T47D (cell line): Measurements from ENCODE around the gene MRNIP.

Source experiments
- DNase-seq, 2 experiments: peaks; one replicate each; pipeline versions ENCODE4 v3.0.0 to v3.0.0-alpha.2; 2011 to 2012; ENCODE audit warnings: low read depth in 1 of 2, low spot score in 1 of 2
- JUND ChIP-seq: IDR thresholded peaks from 2 replicates; pipeline ENCODE4 v1.6.1; 2012; ENCODE audit warnings: low read depth
- in situ Hi-C: cut with HindIII; loops from 2 replicates; pipeline ENCODE4 v1.10.0; 2016; ENCODE audit warnings: low sequenced_read_pairs, low pct_unique_long_range_greater_than_20kb

The MRNIP gene

DNA sequence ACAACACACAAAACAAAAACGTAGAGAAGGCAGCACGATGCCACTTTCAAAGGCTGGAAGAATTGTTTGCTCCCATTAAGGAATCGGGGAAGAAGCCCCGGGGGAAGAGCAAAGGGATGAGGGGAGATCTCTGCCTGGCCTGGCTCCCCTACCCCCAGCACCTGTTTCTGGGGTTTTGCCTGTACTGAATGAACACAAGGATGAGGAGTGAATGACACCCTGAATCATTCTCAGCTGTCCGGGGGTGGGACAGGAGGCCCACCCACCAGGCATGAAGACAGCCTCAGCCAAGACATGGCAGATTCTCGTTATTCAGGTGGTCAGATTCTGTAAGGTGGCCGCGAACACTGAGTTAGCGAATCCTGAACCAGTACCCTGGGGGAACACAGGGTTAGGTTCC is 41.6 kb upstream of the MRNIP start:
- DNase-seq, result no peak
- in situ Hi-C loops, result no loop called here
- TF ChIP-seq JUND, result no peak

DNA sequence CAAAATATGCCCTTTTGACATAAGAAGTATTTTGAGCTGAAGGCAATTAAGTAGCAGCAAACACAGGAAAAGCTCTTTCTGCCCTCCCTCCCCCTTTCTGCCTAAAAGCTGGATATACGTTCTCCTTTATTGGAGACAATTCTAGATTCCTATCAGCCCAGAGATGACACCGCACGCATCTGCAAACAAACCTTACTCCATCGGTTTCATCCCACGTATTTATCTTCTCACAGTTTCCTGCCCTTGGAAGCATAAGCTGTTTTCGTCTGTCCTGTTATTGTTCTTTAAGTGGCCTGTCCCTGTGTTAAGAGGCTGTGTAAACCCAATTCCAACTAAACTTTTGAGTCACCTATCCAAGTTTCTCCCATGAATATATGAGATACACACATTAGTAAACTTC is 37.2 kb upstream of the MRNIP start:
- TF ChIP-seq JUND, result no peak
- in situ Hi-C loops, result no loop called here
- DNase-seq, result no peak

DNA sequence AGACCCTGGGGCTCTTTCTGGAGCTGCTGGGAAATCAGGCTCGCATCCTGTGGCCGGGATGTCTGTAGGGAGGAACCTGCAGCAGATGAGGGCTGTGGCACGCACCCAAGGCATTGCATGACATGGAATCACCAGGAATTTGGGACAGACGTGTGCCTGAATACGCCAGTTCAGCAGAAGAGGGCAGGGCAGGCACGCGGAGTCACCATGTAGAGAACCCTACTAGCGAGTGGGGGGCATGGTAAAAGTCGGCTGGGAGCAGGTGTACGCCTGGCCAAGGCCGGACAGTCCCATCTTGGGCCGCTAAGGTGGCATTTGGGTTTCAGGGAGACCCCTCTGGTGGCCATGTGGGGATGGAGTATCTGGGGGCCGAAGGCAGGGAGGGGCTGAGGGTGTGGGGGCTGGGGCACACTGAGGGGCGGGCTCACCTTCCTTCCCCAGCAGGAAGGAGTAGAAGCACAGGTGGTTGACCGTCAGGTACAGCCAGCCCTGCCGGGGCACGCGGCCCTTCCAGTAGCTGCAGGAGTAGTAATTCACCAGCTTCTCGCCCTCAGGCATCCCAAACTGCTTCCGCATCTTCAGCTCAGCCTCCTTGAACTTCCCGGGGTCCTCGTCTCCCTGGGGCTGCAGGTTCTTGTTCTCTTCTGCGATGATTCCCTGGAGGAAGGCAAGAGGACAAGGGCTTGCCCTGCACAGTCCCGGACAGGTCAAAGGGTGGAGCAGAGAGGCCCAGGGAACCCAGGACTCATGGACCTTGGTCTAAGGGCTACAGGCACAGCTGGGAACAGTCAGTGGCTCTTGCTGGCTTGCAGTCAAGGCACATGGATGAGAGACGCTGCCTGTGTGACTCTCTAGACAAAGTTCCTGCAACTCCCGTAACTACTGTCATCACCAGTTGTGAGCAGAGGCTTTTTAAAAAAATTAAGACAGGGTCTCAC is 35.6 kb upstream of the MRNIP start:
- no peak for DNase-seq
- no peak for TF ChIP-seq JUND
- in situ Hi-C loops, result no loop called here

DNA sequence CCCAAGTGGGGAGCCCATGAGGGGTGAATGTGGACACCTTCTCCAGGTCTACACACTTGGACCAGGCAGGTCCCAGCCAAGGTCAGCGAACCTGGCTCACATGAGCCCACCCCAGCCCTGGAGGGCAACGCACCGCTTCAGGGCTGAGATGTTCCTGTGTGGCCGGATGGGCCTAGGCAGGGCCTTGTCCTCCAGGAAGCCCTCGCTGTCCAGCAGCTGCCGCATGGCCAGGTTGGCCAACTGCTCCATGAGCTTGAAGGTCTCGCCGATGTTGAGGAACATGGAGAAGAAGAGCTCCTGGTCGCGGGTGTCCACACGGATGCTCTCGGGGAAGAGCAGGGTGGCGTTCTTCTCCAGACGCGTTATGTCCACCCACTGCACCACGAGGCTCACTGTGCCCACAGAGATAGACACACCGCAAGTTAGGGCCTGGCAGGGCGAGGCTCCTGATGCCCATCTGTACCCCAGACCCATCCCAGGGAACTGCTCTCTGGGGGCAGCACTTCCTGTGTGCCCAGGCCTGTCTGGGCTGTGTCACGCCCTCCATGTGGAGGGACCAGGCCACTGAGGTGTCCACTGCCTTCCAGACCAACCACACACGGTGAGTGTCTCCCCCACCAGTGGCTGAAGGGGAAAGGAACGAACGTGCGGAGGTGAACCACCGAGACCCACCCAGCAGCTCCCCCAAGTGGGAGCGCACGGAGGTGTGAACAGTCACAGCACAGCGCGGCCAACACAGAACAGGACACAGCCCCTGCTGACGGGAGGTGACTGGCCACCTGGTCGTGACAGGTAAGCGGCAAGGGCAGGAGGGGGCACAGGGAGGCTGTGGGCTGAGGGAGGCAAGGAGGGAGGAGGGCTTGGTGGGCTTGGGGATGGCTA is 34.7 kb upstream of the MRNIP start:
- no peak for TF ChIP-seq JUND
- DNase-seq, result no peak
- in situ Hi-C loops, result no loop called here

DNA sequence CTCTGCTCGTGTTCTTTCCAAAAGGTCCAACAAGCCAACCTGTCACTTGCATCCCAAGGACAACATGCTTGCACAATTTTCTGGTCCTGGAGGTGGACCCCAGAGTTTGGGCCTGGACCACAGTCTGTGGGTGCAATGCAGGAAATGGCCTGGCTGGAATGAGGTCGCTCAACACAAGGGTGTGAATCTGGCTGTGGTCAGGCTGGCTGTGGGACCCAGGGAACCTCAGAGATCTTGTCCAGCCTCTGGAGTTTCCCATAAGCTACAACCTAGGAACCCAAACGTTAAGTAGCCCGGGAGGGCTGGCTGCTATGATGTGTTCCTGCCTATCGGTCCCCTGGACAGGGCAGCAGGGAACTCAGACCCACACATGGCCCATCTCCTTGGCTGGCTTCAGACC is 33.6 kb upstream of the MRNIP start:
- no peak for TF ChIP-seq JUND
- in situ Hi-C loops, result no loop called here
- no peak for DNase-seq

DNA sequence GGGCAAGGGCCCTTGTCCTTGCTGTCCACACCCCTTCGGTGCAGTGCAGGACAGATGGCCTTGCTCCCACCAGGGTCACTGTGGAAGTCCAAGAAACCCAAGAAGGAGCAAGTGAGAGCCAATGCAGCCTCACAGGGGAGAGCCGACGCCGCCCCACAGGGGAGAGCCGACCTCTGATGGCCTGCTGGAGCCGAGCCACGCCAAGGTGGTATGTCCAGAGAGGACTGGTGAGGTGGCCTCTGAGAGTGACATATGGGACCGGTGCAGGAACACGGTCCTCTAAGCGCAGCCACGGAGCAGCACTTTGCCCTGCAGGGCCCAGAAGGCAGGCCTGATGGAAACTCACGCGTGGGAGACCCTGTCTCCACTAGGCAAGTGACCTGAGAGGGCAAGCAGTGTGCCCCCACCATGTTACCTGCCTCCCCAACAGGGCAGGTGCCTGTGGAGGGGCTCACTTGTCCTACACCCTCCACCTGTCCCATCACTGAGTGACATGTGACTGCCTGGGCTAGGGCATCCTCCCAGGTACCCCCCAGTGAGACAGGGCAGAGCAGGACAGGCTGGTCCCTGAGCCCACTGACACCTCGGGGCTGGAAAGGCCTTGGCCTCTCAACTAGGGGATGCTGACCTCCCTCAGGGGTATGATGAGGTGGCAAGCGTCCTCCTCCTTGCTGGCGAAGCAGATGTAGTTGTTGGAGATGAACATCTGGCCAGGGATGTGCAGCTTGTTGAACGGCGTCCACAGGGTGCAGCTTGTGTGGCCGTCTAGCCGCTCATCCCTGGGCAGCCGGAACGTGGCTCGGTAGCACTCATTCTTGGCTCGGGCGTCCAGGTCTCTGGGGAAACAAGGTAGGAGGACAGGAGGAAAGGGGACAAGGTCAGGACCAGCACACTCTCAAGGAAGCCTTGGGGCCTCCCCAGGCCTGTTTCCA is 32.4 kb upstream of the MRNIP start:
- DNase-seq, result no peak
- TF ChIP-seq JUND, result no peak
- in situ Hi-C loops, result no loop called here

DNA sequence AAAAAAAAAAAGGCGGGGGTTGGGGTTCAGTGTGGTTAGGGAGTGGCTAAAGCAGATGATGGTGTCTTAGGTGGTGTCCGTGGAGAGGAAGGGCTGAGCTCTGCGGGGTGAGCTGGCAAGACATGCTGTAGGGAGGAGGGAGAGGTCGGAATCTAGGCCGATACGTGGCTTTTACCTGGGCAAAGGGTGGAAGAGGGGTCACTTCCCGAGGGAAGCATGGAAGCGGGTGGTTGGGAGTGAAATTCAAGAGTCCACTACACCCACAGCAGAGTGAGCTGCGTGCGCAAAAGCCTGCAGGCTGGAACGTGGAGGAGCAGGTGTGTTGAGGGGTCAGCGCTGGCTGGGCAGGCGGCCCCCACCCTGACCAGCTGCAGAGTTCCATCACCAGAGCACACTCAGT is 31.3 kb upstream of the MRNIP start:
- in situ Hi-C loops, result no loop called here
- TF ChIP-seq JUND, result no peak
- DNase-seq, result no peak

DNA sequence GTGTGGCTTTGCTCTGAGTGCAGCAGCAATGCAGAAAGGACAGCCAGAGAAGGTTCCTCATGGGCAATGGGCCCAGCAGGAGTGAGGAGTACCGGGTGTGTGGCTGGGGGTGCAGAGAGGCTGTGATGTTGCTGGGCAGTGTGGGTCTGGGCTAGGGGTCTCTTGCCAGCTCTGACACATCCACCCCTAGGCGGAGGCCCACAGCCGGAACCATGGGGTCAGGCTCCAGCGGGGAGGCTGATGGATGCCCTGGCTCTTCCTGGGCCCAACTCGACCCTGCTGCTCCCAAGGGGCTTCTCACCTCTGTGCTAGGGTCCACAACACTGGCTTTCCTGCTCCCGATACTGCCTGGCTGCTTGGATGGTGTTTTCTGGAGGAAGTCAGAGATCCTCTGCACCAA is 29.2 kb upstream of the MRNIP start:
- no peak for DNase-seq
- in situ Hi-C loops, result no loop called here
- TF ChIP-seq JUND, result no peak

DNA sequence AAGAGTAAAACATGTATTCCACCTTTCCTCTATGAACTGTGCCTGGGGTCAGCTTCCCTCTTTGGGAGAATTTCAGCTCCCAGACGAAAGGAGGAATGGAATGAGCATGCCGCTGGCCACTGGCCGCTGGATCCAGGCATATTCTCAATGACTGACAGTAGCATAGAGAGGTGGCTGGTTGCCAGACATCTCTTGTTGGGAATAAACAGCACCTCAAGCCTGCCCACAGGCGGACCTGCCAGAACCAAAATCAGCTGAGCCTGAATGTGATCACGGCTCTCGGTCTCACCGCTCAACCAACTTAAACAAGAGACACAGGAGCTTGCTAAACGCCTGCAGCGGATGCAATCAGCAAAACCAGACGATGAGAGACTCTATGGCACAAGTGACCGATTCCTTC is 28.5 kb upstream of the MRNIP start:
- in situ Hi-C loops, result no loop called here
- no peak for TF ChIP-seq JUND
- DNase-seq, result no peak

DNA sequence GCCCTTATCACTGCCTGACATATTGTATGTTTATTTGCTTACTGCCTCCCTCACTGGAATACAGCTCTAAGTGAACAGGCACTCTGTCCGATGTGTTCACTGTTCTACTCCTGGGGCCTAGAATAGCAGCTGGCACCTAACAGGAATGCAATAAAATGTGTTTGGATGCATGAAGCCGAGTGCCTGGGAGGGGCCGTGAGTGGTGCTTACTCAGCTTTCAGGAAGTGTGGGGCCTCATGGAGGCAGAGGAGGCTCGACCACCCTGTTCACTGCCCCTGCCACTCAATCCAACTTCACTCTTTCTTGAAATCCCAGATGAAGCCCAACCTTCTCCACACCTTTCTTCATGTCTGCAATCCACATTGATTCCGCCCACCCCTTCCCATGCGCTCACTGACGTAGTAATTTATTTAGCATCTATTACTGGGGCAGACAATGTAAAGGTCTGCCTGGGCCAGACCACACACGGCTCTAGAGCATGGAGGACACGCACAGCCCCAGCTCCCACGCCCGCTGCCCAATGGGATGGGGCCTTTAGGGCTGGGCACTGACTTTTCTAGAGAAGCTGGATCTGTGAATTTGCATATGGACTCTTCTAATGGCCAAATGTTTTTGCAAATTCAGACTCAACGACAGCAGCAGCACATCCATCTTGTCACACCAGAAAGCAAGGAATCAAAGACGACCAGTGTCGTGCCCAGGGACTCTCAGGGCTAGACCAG is 27.7 kb upstream of the MRNIP start:
- in situ Hi-C loops, result no loop called here
- DNase-seq, result no peak
- TF ChIP-seq JUND, result no peak

DNA sequence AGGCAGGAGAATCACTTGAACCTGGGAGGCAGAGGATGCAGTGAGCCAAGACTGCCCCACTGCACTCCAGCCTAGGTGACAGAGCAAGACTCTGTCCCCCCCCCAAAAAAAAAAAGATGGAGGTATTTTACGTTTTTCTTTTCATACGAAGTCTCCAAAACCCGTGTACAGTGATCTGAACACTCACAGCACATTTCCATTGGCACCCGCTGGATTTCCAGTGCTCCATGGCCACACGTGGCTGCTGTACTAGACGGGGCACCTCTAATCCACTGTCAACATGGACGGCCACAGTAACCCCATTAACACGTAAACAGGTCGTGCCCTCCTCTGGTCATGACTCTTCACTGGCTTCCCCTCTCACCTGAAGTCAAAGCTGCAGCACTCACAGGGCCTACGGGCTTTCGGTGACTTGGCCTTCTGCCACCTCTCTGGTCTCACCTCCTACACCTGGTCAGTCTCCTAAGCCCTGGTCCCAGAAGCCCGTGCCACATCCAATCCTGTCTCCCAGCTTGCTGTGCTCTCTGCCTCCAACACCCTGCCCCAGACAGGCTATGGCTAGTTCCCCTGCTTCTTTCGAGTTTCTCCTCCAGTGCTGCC is 27.0 kb upstream of the MRNIP start:
- no peak for DNase-seq
- no peak for TF ChIP-seq JUND
- in situ Hi-C loops, result no loop called here
